ENCODE measurements around the gene ARHGEF28. TPM values are rescaled to one million over a fixed set of nuclear protein-coding genes. Genes with fewer than 3 reads are reported as not detected.

ARHGEF28 gene
- total RNA-seq, 1 donor from 2014 or later, result 0.93 TPM

GRCh38 chr5:73726071-73726470 lies 100.1 kb downstream of the ARHGEF28 start:
- Mint-ChIP-seq H3K27me3 (ENCODE audit: low read depth) (no peaks in the 10 kb centered on the region), H3K4me3 (no peak overlapping the region), H3K4me1 (no peaks in the 10 kb centered on the region), H3K9me3 (no peaks in the 10 kb centered on the region), H3K36me3 (ENCODE audit: low read depth) (no peaks in the 10 kb centered on the region), H3K27ac (ENCODE audit: unreplicated experiment) (no peak overlapping the region)
- no peak for TF ChIP-seq CTCF (conservative IDR thresholded peaks at IDR 0.05)
- DNase-seq (ENCODE audit: low read depth, low spot score), result no peak

- no peak for DNase-seq (ENCODE audit: low read depth, low spot score)
- H3K36me3 Mint-ChIP-seq (ENCODE audit: low read depth), result no peaks in the 10 kb centered on the region
- no peak overlapping the region for H3K27ac Mint-ChIP-seq (ENCODE audit: unreplicated experiment)
- H3K27me3 Mint-ChIP-seq (ENCODE audit: low read depth), result no peaks in the 10 kb centered on the region
- TF ChIP-seq CTCF (conservative IDR thresholded peaks at IDR 0.05), result no peak
- H3K4me3 Mint-ChIP-seq, result no peak overlapping the region
- H3K4me1 Mint-ChIP-seq, result no peaks in the 10 kb centered on the region
- no peaks in the 10 kb centered on the region for H3K9me3 Mint-ChIP-seq
Observed at GRCh38 chr5:73726606-73727231, 100.7 kb downstream of the ARHGEF28 start.

- no peaks in the 10 kb centered on the region for H3K27me3 Mint-ChIP-seq (ENCODE audit: low read depth)
Observed at GRCh38 chr5:73727470-73727869, 101.5 kb downstream of the ARHGEF28 start.

GRCh38 chr5:73728493-73729273 lies 102.7 kb downstream of the ARHGEF28 start:
- no peak for DNase-seq (ENCODE audit: low read depth, low spot score)
- H3K9me3 Mint-ChIP-seq, result no peaks in the 10 kb centered on the region
- H3K27me3 Mint-ChIP-seq (ENCODE audit: low read depth), result no peaks in the 10 kb centered on the region
- no peak overlapping the region for H3K4me3 Mint-ChIP-seq
- no peaks in the 10 kb centered on the region for H3K4me1 Mint-ChIP-seq
- no peak for TF ChIP-seq CTCF (conservative IDR thresholded peaks at IDR 0.05)
- H3K27ac Mint-ChIP-seq (ENCODE audit: unreplicated experiment), result no peak overlapping the region
- H3K36me3 Mint-ChIP-seq (ENCODE audit: low read depth), result no peaks in the 10 kb centered on the region

More at GRCh38 chr5:73727470-73727869, 101.5 kb downstream of the ARHGEF28 start:
- no peak for TF ChIP-seq CTCF (conservative IDR thresholded peaks at IDR 0.05)
- Mint-ChIP-seq H3K4me1 (no peaks in the 10 kb centered on the region), H3K9me3 (no peaks in the 10 kb centered on the region), H3K4me3 (no peak overlapping the region), H3K27ac (ENCODE audit: unreplicated experiment) (no peak overlapping the region), H3K36me3 (ENCODE audit: low read depth) (no peaks in the 10 kb centered on the region)
- DNase-seq (ENCODE audit: low read depth, low spot score), result no peak

- Mint-ChIP-seq H3K27me3 (ENCODE audit: low read depth) (no peaks in the 10 kb centered on the region), H3K9me3 (peaks cover 4% of the 10 kb centered on the region), H3K36me3 (ENCODE audit: low read depth) (no peaks in the 10 kb centered on the region), H3K4me1 (no peaks in the 10 kb centered on the region), H3K4me3 (no peak overlapping the region), H3K27ac (ENCODE audit: unreplicated experiment) (no peak overlapping the region)
- no peak for DNase-seq (ENCODE audit: low read depth, low spot score)
- no peak for TF ChIP-seq CTCF (conservative IDR thresholded peaks at IDR 0.05)
Observed at GRCh38 chr5:73729329-73729728, 103.3 kb downstream of the ARHGEF28 start.

Measured in neural crest cell (in vitro differentiated cells).